GM21723 (cell line): Measurements from ENCODE around the gene GPHN.

Source experiments
- ATAC-seq: cut with Tn5 transposase; IDR thresholded peaks from one replicate; pipeline ENCODE4 v1.9.1; 2021; ENCODE audit warnings: mild to moderate bottlenecking, moderate library complexity; ENCODE audit not compliant: unreplicated experiment

The GPHN gene

GRCh38 chr14:66596241-66596985 lies 88.5 kb downstream of the GPHN start:
- ATAC-seq: no peak

GRCh38 chr14:66600416-66600815 lies 92.5 kb downstream of the GPHN start:
- no peak for ATAC-seq

GRCh38 chr14:66601932-66602578 lies 94.1 kb downstream of the GPHN start:
- ATAC-seq: no peak

GRCh38 chr14:66603945-66604344 lies 96.0 kb downstream of the GPHN start:
- ATAC-seq: no peak

GRCh38 chr14:66606826-66607225 lies 98.9 kb downstream of the GPHN start:
- no peak for ATAC-seq

- no peak for ATAC-seq
These were observed 102.2 kb downstream of the GPHN start for GRCh38 chr14:66610154-66610563.

GRCh38 chr14:66613344-66613743 lies 105.4 kb downstream of the GPHN start:
- no peak for ATAC-seq

GRCh38 chr14:66619952-66620351 lies 112.0 kb downstream of the GPHN start:
- ATAC-seq: no peak

GRCh38 chr14:66623838-66624237 lies 115.9 kb downstream of the GPHN start:
- ATAC-seq: no peak

- no peak for ATAC-seq
These were observed 116.5 kb downstream of the GPHN start for GRCh38 chr14:66624336-66624937.

GRCh38 chr14:66628636-66629035 lies 120.7 kb downstream of the GPHN start:
- ATAC-seq: no peak

- no peak for ATAC-seq
These were observed 121.6 kb downstream of the GPHN start for GRCh38 chr14:66629499-66629898.

- no peak for ATAC-seq
These were observed 126.9 kb downstream of the GPHN start for GRCh38 chr14:66634876-66635275.

- no peak for ATAC-seq
These were observed 127.5 kb downstream of the GPHN start for GRCh38 chr14:66635435-66635834.

GRCh38 chr14:66636240-66636639 lies 128.3 kb downstream of the GPHN start:
- no peak for ATAC-seq

GRCh38 chr14:66638689-66639088 lies 130.7 kb downstream of the GPHN start:
- no peak for ATAC-seq

- no peak for ATAC-seq
These were observed 134.1 kb downstream of the GPHN start for GRCh38 chr14:66641861-66642635.

GRCh38 chr14:66643344-66643743 lies 135.4 kb downstream of the GPHN start:
- no peak for ATAC-seq

- ATAC-seq: no peak
These were observed 137.8 kb downstream of the GPHN start for GRCh38 chr14:66645716-66646115.

GRCh38 chr14:66649498-66649897 lies 141.6 kb downstream of the GPHN start:
- ATAC-seq: peak; percentile 64

- peak; percentile 75 for ATAC-seq
These were observed 142.6 kb downstream of the GPHN start for GRCh38 chr14:66650491-66650911.
